ENCODE measurements around the gene CD300C.

DNA sequence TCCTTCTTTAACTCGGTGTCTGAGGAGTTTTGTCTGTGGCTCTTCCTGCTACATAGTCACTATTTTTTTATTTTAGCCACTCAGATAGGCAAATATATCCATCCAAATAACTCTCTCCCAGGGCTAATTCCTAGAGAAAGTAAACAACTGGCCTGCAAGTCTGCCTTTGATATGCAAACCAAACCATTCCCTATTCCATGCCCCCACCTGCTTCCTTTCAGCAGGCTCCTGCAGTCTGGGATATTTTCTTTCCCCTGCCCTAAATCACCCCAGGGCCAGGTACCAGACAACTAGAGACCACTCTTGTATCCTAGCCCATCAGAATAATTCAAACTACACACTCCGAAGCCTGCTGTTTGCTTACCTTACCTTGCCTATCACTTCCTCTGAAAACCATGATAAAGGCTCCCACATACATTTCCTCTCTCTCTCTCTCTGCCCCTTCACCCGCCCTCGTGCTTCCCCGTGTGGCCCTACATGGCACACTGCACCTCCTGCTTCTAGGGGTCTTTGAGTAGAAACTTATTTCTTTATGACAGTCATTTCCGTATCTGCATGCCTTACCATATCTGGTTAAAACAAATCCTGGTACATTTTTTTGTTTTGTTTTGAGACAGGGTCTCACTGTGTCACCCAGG is 13.1 kb upstream of the CD300C start:
- TF ChIP-seq ZSCAN23 (tag by site-specific recombination; IDR thresholded peaks at IDR 0.05): no peak
- TF ChIP-seq, protein P1, sequence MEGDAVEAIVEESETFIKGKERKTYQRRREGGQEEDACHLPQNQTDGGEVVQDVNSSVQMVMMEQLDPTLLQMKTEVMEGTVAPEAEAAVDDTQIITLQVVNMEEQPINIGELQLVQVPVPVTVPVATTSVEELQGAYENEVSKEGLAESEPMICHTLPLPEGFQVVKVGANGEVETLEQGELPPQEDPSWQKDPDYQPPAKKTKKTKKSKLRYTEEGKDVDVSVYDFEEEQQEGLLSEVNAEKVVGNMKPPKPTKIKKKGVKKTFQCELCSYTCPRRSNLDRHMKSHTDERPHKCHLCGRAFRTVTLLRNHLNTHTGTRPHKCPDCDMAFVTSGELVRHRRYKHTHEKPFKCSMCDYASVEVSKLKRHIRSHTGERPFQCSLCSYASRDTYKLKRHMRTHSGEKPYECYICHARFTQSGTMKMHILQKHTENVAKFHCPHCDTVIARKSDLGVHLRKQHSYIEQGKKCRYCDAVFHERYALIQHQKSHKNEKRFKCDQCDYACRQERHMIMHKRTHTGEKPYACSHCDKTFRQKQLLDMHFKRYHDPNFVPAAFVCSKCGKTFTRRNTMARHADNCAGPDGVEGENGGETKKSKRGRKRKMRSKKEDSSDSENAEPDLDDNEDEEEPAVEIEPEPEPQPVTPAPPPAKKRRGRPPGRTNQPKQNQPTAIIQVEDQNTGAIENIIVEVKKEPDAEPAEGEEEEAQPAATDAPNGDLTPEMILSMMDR (tag by site-specific recombination; IDR thresholded peaks at IDR 0.05): no peak
- no peak for TF ChIP-seq SETDB1 (IDR thresholded peaks at IDR 0.05; ENCODE audit: insufficient read length, low read length)
- no peak for TF ChIP-seq ZBTB7A (tag by site-specific recombination; IDR thresholded peaks at IDR 0.05; ENCODE audit: low read depth)
- TF ChIP-seq INSM2 (tag by site-specific recombination; IDR thresholded peaks at IDR 0.05): no peak
- no peak for TF ChIP-seq PRDM10 (tag by site-specific recombination; IDR thresholded peaks at IDR 0.05)
